Measurements from ENCODE around the gene NADSYN1. TPM values are rescaled to one million over a fixed set of nuclear protein-coding genes. Genes with fewer than 3 reads are reported as not detected.

NADSYN1 gene
- total RNA-seq, 1 experiment from 2014 or later, result 58.2 TPM

DNA sequence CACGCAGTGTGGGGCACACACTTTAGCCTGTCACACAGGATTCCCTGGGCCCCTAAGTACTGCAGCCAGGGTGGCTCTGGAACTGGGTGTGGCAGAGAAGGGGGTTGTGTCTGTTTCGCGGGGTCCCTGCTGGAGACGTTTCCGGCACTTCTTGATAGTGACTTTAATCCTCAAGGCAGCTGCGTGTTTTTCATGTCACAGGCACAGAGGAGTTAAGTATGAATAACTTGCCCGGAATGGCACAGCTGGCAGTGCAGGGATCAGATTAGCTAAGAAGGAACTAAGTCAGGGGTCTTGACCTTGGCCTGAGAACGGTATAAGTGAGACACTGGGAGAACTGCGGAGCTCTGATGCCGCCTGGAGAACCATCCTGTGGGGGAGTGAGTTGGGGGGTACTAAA, 66.5 kb downstream of the NADSYN1 start:
- intact Hi-C loops (cut with micrococcal nuclease), result no loop called here
- TF ChIP-seq CEBPB (IDR thresholded peaks at IDR 0.05; ENCODE audit: low read depth), result no peak
- TF ChIP-seq ZFX (IDR thresholded peaks at IDR 0.05), result no peak
- TF ChIP-seq, protein P1, sequence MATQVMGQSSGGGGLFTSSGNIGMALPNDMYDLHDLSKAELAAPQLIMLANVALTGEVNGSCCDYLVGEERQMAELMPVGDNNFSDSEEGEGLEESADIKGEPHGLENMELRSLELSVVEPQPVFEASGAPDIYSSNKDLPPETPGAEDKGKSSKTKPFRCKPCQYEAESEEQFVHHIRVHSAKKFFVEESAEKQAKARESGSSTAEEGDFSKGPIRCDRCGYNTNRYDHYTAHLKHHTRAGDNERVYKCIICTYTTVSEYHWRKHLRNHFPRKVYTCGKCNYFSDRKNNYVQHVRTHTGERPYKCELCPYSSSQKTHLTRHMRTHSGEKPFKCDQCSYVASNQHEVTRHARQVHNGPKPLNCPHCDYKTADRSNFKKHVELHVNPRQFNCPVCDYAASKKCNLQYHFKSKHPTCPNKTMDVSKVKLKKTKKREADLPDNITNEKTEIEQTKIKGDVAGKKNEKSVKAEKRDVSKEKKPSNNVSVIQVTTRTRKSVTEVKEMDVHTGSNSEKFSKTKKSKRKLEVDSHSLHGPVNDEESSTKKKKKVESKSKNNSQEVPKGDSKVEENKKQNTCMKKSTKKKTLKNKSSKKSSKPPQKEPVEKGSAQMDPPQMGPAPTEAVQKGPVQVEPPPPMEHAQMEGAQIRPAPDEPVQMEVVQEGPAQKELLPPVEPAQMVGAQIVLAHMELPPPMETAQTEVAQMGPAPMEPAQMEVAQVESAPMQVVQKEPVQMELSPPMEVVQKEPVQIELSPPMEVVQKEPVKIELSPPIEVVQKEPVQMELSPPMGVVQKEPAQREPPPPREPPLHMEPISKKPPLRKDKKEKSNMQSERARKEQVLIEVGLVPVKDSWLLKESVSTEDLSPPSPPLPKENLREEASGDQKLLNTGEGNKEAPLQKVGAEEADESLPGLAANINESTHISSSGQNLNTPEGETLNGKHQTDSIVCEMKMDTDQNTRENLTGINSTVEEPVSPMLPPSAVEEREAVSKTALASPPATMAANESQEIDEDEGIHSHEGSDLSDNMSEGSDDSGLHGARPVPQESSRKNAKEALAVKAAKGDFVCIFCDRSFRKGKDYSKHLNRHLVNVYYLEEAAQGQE (IDR thresholded peaks at IDR 0.05; ENCODE audit: low read depth), result no peak
- no peak for TF ChIP-seq SP1 (IDR thresholded peaks at IDR 0.05; ENCODE audit: low read depth)
- TF ChIP-seq, protein P2, sequence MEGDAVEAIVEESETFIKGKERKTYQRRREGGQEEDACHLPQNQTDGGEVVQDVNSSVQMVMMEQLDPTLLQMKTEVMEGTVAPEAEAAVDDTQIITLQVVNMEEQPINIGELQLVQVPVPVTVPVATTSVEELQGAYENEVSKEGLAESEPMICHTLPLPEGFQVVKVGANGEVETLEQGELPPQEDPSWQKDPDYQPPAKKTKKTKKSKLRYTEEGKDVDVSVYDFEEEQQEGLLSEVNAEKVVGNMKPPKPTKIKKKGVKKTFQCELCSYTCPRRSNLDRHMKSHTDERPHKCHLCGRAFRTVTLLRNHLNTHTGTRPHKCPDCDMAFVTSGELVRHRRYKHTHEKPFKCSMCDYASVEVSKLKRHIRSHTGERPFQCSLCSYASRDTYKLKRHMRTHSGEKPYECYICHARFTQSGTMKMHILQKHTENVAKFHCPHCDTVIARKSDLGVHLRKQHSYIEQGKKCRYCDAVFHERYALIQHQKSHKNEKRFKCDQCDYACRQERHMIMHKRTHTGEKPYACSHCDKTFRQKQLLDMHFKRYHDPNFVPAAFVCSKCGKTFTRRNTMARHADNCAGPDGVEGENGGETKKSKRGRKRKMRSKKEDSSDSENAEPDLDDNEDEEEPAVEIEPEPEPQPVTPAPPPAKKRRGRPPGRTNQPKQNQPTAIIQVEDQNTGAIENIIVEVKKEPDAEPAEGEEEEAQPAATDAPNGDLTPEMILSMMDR (IDR thresholded peaks at IDR 0.05 in 2 of 3, conservative IDR thresholded peaks at IDR 0.05 in 1 of 3; ENCODE audit: borderline replicate concordance in 1 of 3, insufficient read depth in 1 of 3, low read depth in 2 of 3, low read length in 2 of 3), result no peak
- no peak for TF ChIP-seq MAX (IDR thresholded peaks at IDR 0.05)
- TF ChIP-seq POLR2A (IDR thresholded peaks at IDR 0.05; ENCODE audit: borderline replicate concordance, extremely low read depth, insufficient read depth, insufficient read length), result no peak
- no peaks in the 10 kb centered on the region for H3K4me1 ChIP-seq (ENCODE audit: control insufficient read depth in 1 of 2, insufficient read depth in 2 of 2, low read length in 2 of 2)

More for the DNA sequence above, 66.5 kb downstream of the NADSYN1 start:
- H3K9ac ChIP-seq (ENCODE audit: low read length), result no peak overlapping the region
- no peaks in the 10 kb centered on the region for H3K9me2 ChIP-seq (ENCODE audit: insufficient read depth)
- H3K27ac ChIP-seq (ENCODE audit: low read depth, low read length), result no peak overlapping the region
- ATAC-seq, result no peak
- H3K27me3 ChIP-seq (ENCODE audit: insufficient read depth, low read length), result no peaks in the 10 kb centered on the region
- no TSS peak for BruUV-seq (replicated peaks)
- H2AFZ ChIP-seq (ENCODE audit: low read depth, low read length, poor library complexity, severe bottlenecking), result no peak overlapping the region
- RAD21 ChIA-PET (ENCODE audit: low non-redundant PET in 1 of 2, low total read pairs in 2 of 2, uncharacterized antibody in 2 of 2, unreplicated experiment in 2 of 2), result no interaction called here
- no peaks in the 10 kb centered on the region for H3K36me3 ChIP-seq (ENCODE audit: control insufficient read depth in 1 of 2, insufficient read depth in 2 of 2, low read length in 2 of 2)
- CTCF ChIA-PET, result no interaction called here
- no peak overlapping the region for H3K4me2 ChIP-seq (ENCODE audit: low read length)
- POLR2A ChIA-PET, result no interaction called here
- H4K20me1 ChIP-seq (ENCODE audit: insufficient read depth), result no peaks in the 10 kb centered on the region
- no peak overlapping the region for H3K4me3 ChIP-seq (replicated peaks in 1 of 2; ENCODE audit: low read depth in 1 of 2, low read length in 2 of 2)
- H3K79me2 ChIP-seq (ENCODE audit: insufficient read depth, low read length), result no peaks in the 10 kb centered on the region
- no peak for DNase-seq (ENCODE audit: low read depth, low spot score)
- no peaks in the 10 kb centered on the region for H3K9me3 ChIP-seq (ENCODE audit: control insufficient read depth in 1 of 2, insufficient read depth in 1 of 2, low read depth in 1 of 2, low read length in 2 of 2)

Data from HCT116 (cell line).